IMR-90 (cell line): ENCODE results near the gene BCAS2. TPM values are rescaled to one million over a fixed set of nuclear protein-coding genes. Genes with fewer than 3 reads are reported as not detected.

ENCODE experiments used
- ATAC-seq: fragments of 200-7000 bp; cut with Tn5 transposase; 2 replicates; pipeline ENCODE4 v1.9.1; 2020; ENCODE audit warnings: low read depth, mild to moderate bottlenecking, moderate library complexity
- BruUV-seq: library from RNA; stranded (reverse); fragments of 400-500 nt; replicated peaks from 2 replicates; lab custom pipeline; 2021; lab: Mats Ljungman, UMichigan
- CTCF ChIA-PET: fragments of 300-600 bp; formaldehyde crosslinking; extraction: SDS; loops from one replicate; lab custom pipeline; 2021; ENCODE audit warnings: antibody characterized with exemption; lab: Yijun Ruan, JAX
- POLR2A ChIA-PET: fragments of 300-600 bp; sonication (Branson Sonifier 250); formaldehyde crosslinking; loops from one replicate; lab custom pipeline; 2022; ENCODE audit warnings: antibody characterized with exemption; ENCODE audit not compliant: unreplicated experiment; lab: Charles Lee
- DNase-seq: peaks from one replicate; pipeline ENCODE4 v3.0.0; 2013
- H2AFZ ChIP-seq: replicated peaks from 2 replicates; pipeline ENCODE3; 2013; ENCODE audit warnings: low read length, mild to moderate bottlenecking; ENCODE audit not compliant: poor library complexity
- H2AK5ac ChIP-seq: 2 replicates; pipeline ENCODE4 v1.6.1; 2013; ENCODE audit warnings: low read depth, low read length, inconsistent platforms
- H2AK9ac ChIP-seq: replicated peaks from 2 replicates; pipeline ENCODE3; 2013; ENCODE audit warnings: mild to moderate bottlenecking, low read depth, low read length, moderate library complexity; ENCODE audit not compliant: poor library complexity
- H2BK120ac ChIP-seq: 2 replicates; pipeline ENCODE4 v1.6.1; 2013; ENCODE audit warnings: low read depth, low read length, inconsistent platforms
- H2BK15ac ChIP-seq: 3 replicates; pipeline ENCODE4 v1.6.1; 2013; ENCODE audit warnings: low read depth, low read length, inconsistent platforms
- H2BK20ac ChIP-seq: 2 replicates; pipeline ENCODE4 v1.6.1; 2013; ENCODE audit warnings: low read depth, mild to moderate bottlenecking, inconsistent platforms, low read length, moderate library complexity
- H2BK5ac ChIP-seq: 2 replicates; pipeline ENCODE4 v1.6.1; 2013; ENCODE audit warnings: mild to moderate bottlenecking, low read depth, low read length, inconsistent platforms; ENCODE audit not compliant: poor library complexity, severe bottlenecking
- H3K14ac ChIP-seq: replicated peaks from 2 replicates; pipeline ENCODE4 v1.6.1; 2013; ENCODE audit warnings: low read depth, low read length, inconsistent platforms
- H3K18ac ChIP-seq: 2 replicates; pipeline ENCODE4 v1.6.1; 2013; ENCODE audit warnings: low read depth, low read length, control low read depth
- H3K23ac ChIP-seq: 2 replicates; pipeline ENCODE4 v1.6.1; 2013; ENCODE audit warnings: low read depth, low read length, inconsistent platforms
- H3K27ac ChIP-seq: 2 replicates; pipeline ENCODE4 v1.5.1; 2013; ENCODE audit warnings: mild to moderate bottlenecking, control low read depth, low read length; ENCODE audit not compliant: insufficient read depth
- H3K27me3 ChIP-seq: 2 replicates; pipeline ENCODE4 v1.6.1; 2013; ENCODE audit warnings: low read length; ENCODE audit not compliant: control insufficient read depth, insufficient read depth
- H3K36me3 ChIP-seq: 2 replicates; pipeline ENCODE4 v1.6.1; 2013; ENCODE audit warnings: low read length, mixed read lengths; ENCODE audit not compliant: control insufficient read depth, insufficient read depth
- H3K4ac ChIP-seq: 2 replicates; pipeline ENCODE4 v1.6.1; 2013; ENCODE audit warnings: low read depth, low read length, inconsistent platforms
- H3K4me1 ChIP-seq: 2 replicates; pipeline ENCODE4 v1.6.1; 2013; ENCODE audit warnings: low read length, mixed read lengths; ENCODE audit not compliant: control insufficient read depth, insufficient read depth
- H3K4me2 ChIP-seq: 2 replicates; pipeline ENCODE4 v1.6.1; 2013; ENCODE audit warnings: low read depth, mild to moderate bottlenecking, control low read depth, low read length, moderate library complexity
- H3K4me3 ChIP-seq: 2 replicates; pipeline ENCODE4 v1.5.1; 2013; ENCODE audit warnings: low read depth, mild to moderate bottlenecking, control low read depth, low read length, moderate library complexity; ENCODE audit not compliant: insufficient read depth
- H3K56ac ChIP-seq: 2 replicates; pipeline ENCODE4 v1.6.1; 2013; ENCODE audit warnings: low read length, inconsistent platforms; ENCODE audit not compliant: insufficient read depth; ENCODE audit errors: extremely low read depth
- H3K79me1 ChIP-seq, 2 experiments: 2 replicates each; pipeline ENCODE4 v1.6.1; 2013; ENCODE audit warnings: low read length in 2 of 2, inconsistent platforms in 1 of 2, low read depth in 1 of 2
- H3K9ac ChIP-seq: 2 replicates; pipeline ENCODE4 v1.6.1; 2013; ENCODE audit warnings: low read depth, low read length, control low read depth
- H3K9me1 ChIP-seq: 2 replicates; pipeline ENCODE4 v1.6.1; 2013; ENCODE audit warnings: low read length, inconsistent platforms; ENCODE audit not compliant: insufficient read depth
- H3K9me3 ChIP-seq: 2 replicates; pipeline ENCODE4 v1.6.1; 2013; ENCODE audit warnings: low read length; ENCODE audit not compliant: control insufficient read depth, insufficient read depth
- H4K20me1 ChIP-seq: 2 replicates; pipeline ENCODE4 v1.6.1; 2013; ENCODE audit warnings: low read length, inconsistent platforms; ENCODE audit not compliant: insufficient read depth
- H4K5ac ChIP-seq: 2 replicates; pipeline ENCODE4 v1.6.1; 2013; ENCODE audit warnings: mild to moderate bottlenecking, low read depth, low read length, control low read depth
- H4K8ac ChIP-seq, 2 experiments: 2 replicates each; pipeline ENCODE4 v1.6.1; 2013; ENCODE audit warnings: low read depth in 2 of 2, low read length in 2 of 2, control low read depth in 1 of 2, inconsistent platforms in 1 of 2
- H4K91ac ChIP-seq: 2 replicates; pipeline ENCODE4 v1.6.1; 2013; ENCODE audit warnings: low read depth, low read length, inconsistent platforms; ENCODE audit not compliant: insufficient read depth
- BHLHE40 ChIP-seq: fragments of 150-350 bp; IDR thresholded peaks from 2 replicates; pipeline ENCODE4 v1.6.1; 2016; ENCODE audit warnings: mild to moderate bottlenecking, low read depth, low read length
- CHD1 ChIP-seq: IDR thresholded peaks from 2 replicates; pipeline ENCODE4 v1.6.1; 2012; ENCODE audit warnings: low read depth, low read length, improper control_type of control experiment
- CTCF ChIP-seq: conservative IDR thresholded peaks from 2 replicates; pipeline ENCODE4 v1.5.1; 2012; ENCODE audit warnings: mild to moderate bottlenecking, low read depth, low read length, improper control_type of control experiment
- FOS ChIP-seq: fragments of 150-350 bp; IDR thresholded peaks from 2 replicates; pipeline ENCODE4 v1.6.1; 2016; ENCODE audit warnings: low read depth, low read length
- MAFK ChIP-seq: IDR thresholded peaks from 2 replicates; pipeline ENCODE4 v1.6.1; 2012; ENCODE audit warnings: low read depth, low read length, improper control_type of control experiment
- MAZ ChIP-seq: IDR thresholded peaks from 2 replicates; pipeline ENCODE4 v1.6.1; 2012; ENCODE audit warnings: low read depth, mild to moderate bottlenecking, low read length, improper control_type of control experiment, moderate library complexity, borderline replicate concordance
- MXI1 ChIP-seq: IDR thresholded peaks from 2 replicates; pipeline ENCODE4 v1.6.1; 2012; ENCODE audit warnings: low read depth, mild to moderate bottlenecking, low read length, moderate library complexity, borderline replicate concordance
- NFE2L2 ChIP-seq: fragments of 150-350 bp; IDR thresholded peaks from 2 replicates; pipeline ENCODE4 v1.6.1; 2016; ENCODE audit warnings: low read depth, mild to moderate bottlenecking, low read length
- POLR2A ChIP-seq: IDR thresholded peaks from 2 replicates; pipeline ENCODE4 v1.6.1; 2012; ENCODE audit warnings: mild to moderate bottlenecking, low read depth, low read length
- RAD21 ChIP-seq: IDR thresholded peaks from 2 replicates; pipeline ENCODE4 v1.6.1; 2012; ENCODE audit warnings: low read length, improper control_type of control experiment
- RCOR1 ChIP-seq: IDR thresholded peaks from 2 replicates; pipeline ENCODE4 v1.6.1; 2012; ENCODE audit warnings: mild to moderate bottlenecking, low read length, improper control_type of control experiment; ENCODE audit not compliant: insufficient replicate concordance
- RFX5 ChIP-seq: IDR thresholded peaks from 2 replicates; pipeline ENCODE4 v1.8.0; 2012; ENCODE audit warnings: low read depth, mild to moderate bottlenecking, low read length, moderate library complexity
- USF2 ChIP-seq: fragments of 150-350 bp; IDR thresholded peaks from 2 replicates; pipeline ENCODE4 v1.6.1; 2017; ENCODE audit warnings: mild to moderate bottlenecking, antibody characterized with exemption, low read length, low read depth
- WGBS, 2 experiments: methylation state at CpG; one replicate each; pipeline versions ENCODE4 v1.1.5 to v1.1.7; 2013; ENCODE audit warnings: missing lambda C conversion rate in 2 of 2; ENCODE audit not compliant: insufficient read length in 1 of 2; ENCODE audit errors: extremely low coverage in 2 of 2; 5-methylcytosine and 5-hydroxymethylcytosine counted together
- dilution Hi-C: fragments of 300-500 bp; cut with HindIII; formaldehyde crosslinking; loops from one replicate; pipeline ENCODE4 v1.14.3; 2018; ENCODE audit warnings: low sequenced_read_pairs; ENCODE audit not compliant: unreplicated experiment
- in situ Hi-C: fragments of 300-500 bp; cut with MboI; formaldehyde crosslinking; loops from 3 replicates; pipeline ENCODE4 v1.14.3; 2019; ENCODE audit warnings: low sequenced_read_pairs, inconsistent platforms, mixed read lengths
- intact Hi-C: fragments of 100-400 bp; cut with micrococcal nuclease; formaldehyde crosslinking; loops from 2 replicates; pipeline ENCODE4 v1.10.0; 2022
- polyA plus RNA-seq, 3 experiments: library from polyadenylated mRNA; depleted of rRNA; stranded (reverse); fragments of >200 nt; gene quantifications; 2 replicates each; pipeline ENCODE4 v1.2.3, GENCODE V29; 2012; ENCODE audit warnings: low replicate concordance in 1 of 3
- total RNA-seq: library from RNA; depleted of rRNA; stranded (reverse); fragments of >200 nt; gene quantifications from 2 replicates; pipeline ENCODE4 v1.2.3, GENCODE V29; 2012
- TF ChIP-seq, protein P1 (sequence below): fragments of 150-350 bp; IDR thresholded peaks from 2 replicates; pipeline ENCODE4 v1.6.1; 2016; ENCODE audit warnings: low read depth, mild to moderate bottlenecking, low read length, moderate library complexity, borderline replicate concordance

Gene BCAS2
- total and polyA plus RNA-seq, 2 of the 4 experiments (the other 2 are of a cell fraction), result 15.4 to 23.1 TPM

- intact Hi-C loops (no loop called here), dilution Hi-C loops (no loop called here), in situ Hi-C loops (no loop called here)
- no peaks in the 10 kb centered on the region for H3K79me1 ChIP-seq
- H2BK20ac ChIP-seq, result no peak overlapping the region
- H3K4me2 ChIP-seq, result no peak overlapping the region
- no peak overlapping the region for H3K27ac ChIP-seq
- H3K36me3 ChIP-seq, result no peaks in the 10 kb centered on the region
- H3K27me3 ChIP-seq, result no peaks in the 10 kb centered on the region
- no peak for DNase-seq
- no peak overlapping the region for H2BK5ac ChIP-seq
- H3K14ac ChIP-seq, result no peak overlapping the region
- no peak overlapping the region for H3K18ac ChIP-seq
- ATAC-seq, result no peak
- TF ChIP-seq RCOR1 (no peak), NFE2L2 (no peak), POLR2A (no peak), RAD21 (no peak), CHD1 (no peak), USF2 (no peak), MXI1 (no peak), MAZ (no peak), MAFK (no peak), CTCF (no peak), BHLHE40 (no peak), FOS (no peak), RFX5 (no peak)
- TF ChIP-seq, protein P1, sequence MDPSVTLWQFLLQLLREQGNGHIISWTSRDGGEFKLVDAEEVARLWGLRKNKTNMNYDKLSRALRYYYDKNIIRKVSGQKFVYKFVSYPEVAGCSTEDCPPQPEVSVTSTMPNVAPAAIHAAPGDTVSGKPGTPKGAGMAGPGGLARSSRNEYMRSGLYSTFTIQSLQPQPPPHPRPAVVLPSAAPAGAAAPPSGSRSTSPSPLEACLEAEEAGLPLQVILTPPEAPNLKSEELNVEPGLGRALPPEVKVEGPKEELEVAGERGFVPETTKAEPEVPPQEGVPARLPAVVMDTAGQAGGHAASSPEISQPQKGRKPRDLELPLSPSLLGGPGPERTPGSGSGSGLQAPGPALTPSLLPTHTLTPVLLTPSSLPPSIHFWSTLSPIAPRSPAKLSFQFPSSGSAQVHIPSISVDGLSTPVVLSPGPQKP, result no peak
- BruUV-seq, result no TSS peak
- H2BK120ac ChIP-seq, result no peak overlapping the region
- H3K56ac ChIP-seq, result no peak overlapping the region
- no peak overlapping the region for H4K8ac ChIP-seq
- ChIA-PET POLR2A (no interaction called here), CTCF (no interaction called here)
- H3K9me1 ChIP-seq, result no peaks in the 10 kb centered on the region
- no peak overlapping the region for H3K23ac ChIP-seq
- 90% methylated on average over 2 of the region's 4 CpGs; no CpG with 5 or more reads in 1 of the 2 experiments for WGBS, 2 experiments
- no peak overlapping the region for H4K5ac ChIP-seq
- H2AK9ac ChIP-seq, result no peak overlapping the region
- no peak overlapping the region for H4K91ac ChIP-seq
- H3K9me3 ChIP-seq, result no peaks in the 10 kb centered on the region
- H2BK15ac ChIP-seq, result no peak overlapping the region
- no peaks in the 10 kb centered on the region for H3K4me1 ChIP-seq
- no peak overlapping the region for H2AK5ac ChIP-seq
- no peak overlapping the region for H2AFZ ChIP-seq
- H3K4ac ChIP-seq, result no peak overlapping the region
- H3K9ac ChIP-seq, result no peak overlapping the region
- no peak overlapping the region for H3K4me3 ChIP-seq
- H4K20me1 ChIP-seq, result no peaks in the 10 kb centered on the region
These were observed 30.0 kb downstream of the BCAS2 start for GRCh38 chr1:114551400-114551799.
